GM18520 (cell line): ENCODE data around the gene ZNF628.

Source experiments
- ATAC-seq: cut with Tn5 transposase; IDR thresholded peaks from one replicate; pipeline ENCODE4 v1.9.1; 2021; ENCODE audit not compliant: unreplicated experiment

Gene ZNF628

GRCh38 chr19:55464662-55465054 is 11.8 kb upstream of the ZNF628 start, which contains the start of gene C19orf85:
C19orf85 (minus strand) TSS chr19:55464751; CDS start chr19:55464554, 197 bp downstream.
- no peak for ATAC-seq

- no peak for ATAC-seq
These were observed 10.8 kb upstream of the ZNF628 start for GRCh38 chr19:55465460-55466240.

GRCh38 chr19:55466241-55466614 is 10.2 kb upstream of the ZNF628 start:
- no peak for ATAC-seq

- peak; percentile 61 for ATAC-seq
These were observed 9.0 kb upstream of the ZNF628 start for GRCh38 chr19:55467236-55468053.

- ATAC-seq: no peak
These were observed 8.4 kb upstream of the ZNF628 start for GRCh38 chr19:55468054-55468393.

- no peak for ATAC-seq
These were observed 5.2 kb upstream of the ZNF628 start for GRCh38 chr19:55471266-55471665.

GRCh38 chr19:55472463-55472862 is 4.0 kb upstream of the ZNF628 start:
- no peak for ATAC-seq

- no peak for ATAC-seq
These were observed 3.0 kb upstream of the ZNF628 start for GRCh38 chr19:55473225-55474012.

- no peak for ATAC-seq
These were observed 1.9 kb upstream of the ZNF628 start for GRCh38 chr19:55474269-55475265.

- no peak for ATAC-seq
These were observed 1.5 kb downstream of the ZNF628 start for GRCh38 chr19:55477905-55478304.

- no peak for ATAC-seq
These were observed 1.9 kb downstream of the ZNF628 start for GRCh38 chr19:55478364-55478763.

- no peak for ATAC-seq
These were observed 2.6 kb downstream of the ZNF628 start for GRCh38 chr19:55479045-55479444.

- no peak for ATAC-seq
These were observed 3.2 kb downstream of the ZNF628 start for GRCh38 chr19:55479451-55480230.

GRCh38 chr19:55481148-55481793 is 4.9 kb downstream of the ZNF628 start:
- ATAC-seq: no peak

GRCh38 chr19:55481794-55482155 is 5.4 kb downstream of the ZNF628 start:
- no peak for ATAC-seq

- ATAC-seq: no peak
These were observed 5.9 kb downstream of the ZNF628 start for GRCh38 chr19:55482156-55482961.

GRCh38 chr19:55482967-55483705 is 6.7 kb downstream of the ZNF628 start:
- ATAC-seq: no peak
